SH-SY5Y (cell line): ENCODE results near the gene ZNF544.

Experiments used
- GATA2 ChIP-seq: IDR thresholded peaks from 2 replicates; pipeline ENCODE4 v1.6.1; 2011; ENCODE audit warnings: mild to moderate bottlenecking, low read depth, low read length
- GATA3 ChIP-seq: IDR thresholded peaks from 2 replicates; pipeline ENCODE4 v1.6.1; 2011; ENCODE audit warnings: low read depth, mild to moderate bottlenecking, low read length, moderate library complexity

ZNF544 gene

DNA sequence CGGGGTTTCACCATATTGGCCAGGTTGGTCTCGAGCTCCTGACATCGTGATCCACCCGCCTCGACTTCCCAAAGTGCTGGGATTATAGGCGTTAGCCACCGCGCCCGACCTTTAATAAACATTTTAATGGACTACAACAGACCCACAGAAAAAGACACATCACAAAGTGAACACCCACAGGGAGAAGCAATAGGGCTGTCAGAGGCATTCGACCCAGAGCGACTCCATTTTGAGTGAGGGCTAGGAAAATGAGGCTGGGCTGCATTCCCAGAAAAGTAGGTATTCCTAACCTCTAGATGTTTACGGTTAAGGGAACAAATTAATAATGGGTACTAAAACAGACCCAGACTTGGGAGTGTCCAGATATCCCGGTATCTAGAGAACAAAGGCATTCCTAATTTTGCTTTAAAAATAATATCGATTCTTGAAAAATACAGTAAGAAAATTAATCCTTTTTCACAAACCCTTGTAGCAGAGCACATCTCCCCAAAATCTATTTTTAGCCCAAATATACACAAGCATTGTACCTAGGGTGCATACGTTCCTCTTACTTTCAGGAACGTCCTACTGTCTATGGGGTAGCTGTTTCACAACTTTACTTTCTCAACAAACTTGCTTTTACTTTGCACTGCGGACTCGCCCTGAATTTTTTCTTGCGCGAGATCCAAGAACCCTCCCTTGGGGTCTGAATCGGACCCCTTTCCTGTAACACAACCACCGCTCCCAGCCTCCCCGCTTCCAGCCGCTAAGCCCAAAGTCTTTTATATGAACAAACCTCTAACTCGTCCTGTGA is 49.2 kb downstream of the ZNF544 start:
- TF ChIP-seq GATA3, result no peak
- TF ChIP-seq GATA2, result no peak

- no peak for TF ChIP-seq GATA3
- peak; percentile 31; the same call in 1 of the 2 replicates for TF ChIP-seq GATA2
Measured at GRCh38 chr19:58278541-58279041, 49.9 kb downstream of the ZNF544 start, which contains the start of gene ZNF8. TSS of gene ZNF8 (plus strand) at chr19:58278955. CDS start at chr19:58279082, 127 bp downstream.

DNA sequence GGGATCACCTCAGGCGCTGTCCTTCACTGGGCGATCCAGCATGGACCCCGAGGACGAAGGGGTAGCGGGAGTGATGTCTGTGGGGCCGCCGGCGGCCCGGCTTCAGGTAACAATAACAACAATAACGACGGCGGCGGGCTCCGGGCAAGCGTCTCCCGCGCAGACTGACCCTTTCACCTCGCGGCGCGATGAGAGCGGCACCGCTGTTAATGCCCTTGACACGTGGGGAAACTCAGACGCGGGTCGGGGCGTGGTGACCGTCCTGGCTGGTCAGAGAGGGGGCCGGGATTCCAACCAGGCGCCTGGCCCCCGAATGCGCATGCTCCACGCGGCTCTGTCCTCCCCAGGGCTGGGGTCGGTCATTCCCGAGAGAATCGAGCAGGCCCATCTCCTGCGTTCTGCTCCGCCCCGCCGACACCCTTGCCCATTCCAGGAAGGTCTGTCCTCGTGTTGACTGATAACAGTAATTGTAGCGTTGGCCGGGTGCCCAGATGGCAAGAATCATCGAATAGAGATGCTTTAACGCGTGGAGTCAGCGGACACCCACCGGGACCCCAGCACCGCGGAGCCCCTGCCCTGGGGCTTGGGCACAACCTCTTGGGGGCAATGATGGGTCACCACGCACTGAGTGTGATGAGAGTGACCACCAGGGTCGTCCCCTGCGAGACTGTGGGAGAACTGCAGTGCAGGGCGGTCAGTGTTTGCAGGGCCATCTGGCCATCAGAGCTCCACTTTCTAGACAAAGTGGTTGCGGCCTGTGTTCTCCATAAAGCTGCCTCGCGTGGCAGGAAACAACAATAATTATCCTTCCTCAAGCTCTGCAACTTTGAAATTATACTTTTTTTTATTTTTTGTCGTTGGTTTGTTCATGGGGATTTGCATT is 50.6 kb downstream of the ZNF544 start:
- TF ChIP-seq GATA2 (peak; percentile 52; the same call in 1 of the 2 replicates), GATA3 (no peak)

DNA sequence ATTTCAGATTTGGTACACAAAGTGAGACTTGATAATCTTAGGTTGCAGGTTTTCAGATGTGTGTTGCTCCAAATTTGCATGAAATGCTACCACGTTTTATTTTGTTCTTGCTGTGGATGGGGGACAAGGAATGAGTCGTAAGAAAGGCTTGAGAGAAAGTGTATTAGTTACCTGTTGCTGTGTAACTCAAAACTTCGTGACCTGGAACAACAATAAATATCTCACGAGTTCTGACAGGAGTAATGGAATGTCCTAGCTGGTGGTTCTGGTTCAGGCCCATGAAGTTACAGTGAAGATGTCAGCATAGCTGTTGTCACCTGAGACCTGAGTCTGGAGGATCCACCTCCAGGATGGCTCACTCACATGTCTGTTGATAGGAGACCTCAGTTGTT is 51.2 kb downstream of the ZNF544 start:
- no peak for TF ChIP-seq GATA2
- no peak for TF ChIP-seq GATA3

GRCh38 chr19:58284199-58284598 is 55.5 kb downstream of the ZNF544 start:
- no peak for TF ChIP-seq GATA3
- no peak for TF ChIP-seq GATA2

- TF ChIP-seq GATA2 (no peak), GATA3 (no peak)
Measured at GRCh38 chr19:58291943-58292342, 63.2 kb downstream of the ZNF544 start.

DNA sequence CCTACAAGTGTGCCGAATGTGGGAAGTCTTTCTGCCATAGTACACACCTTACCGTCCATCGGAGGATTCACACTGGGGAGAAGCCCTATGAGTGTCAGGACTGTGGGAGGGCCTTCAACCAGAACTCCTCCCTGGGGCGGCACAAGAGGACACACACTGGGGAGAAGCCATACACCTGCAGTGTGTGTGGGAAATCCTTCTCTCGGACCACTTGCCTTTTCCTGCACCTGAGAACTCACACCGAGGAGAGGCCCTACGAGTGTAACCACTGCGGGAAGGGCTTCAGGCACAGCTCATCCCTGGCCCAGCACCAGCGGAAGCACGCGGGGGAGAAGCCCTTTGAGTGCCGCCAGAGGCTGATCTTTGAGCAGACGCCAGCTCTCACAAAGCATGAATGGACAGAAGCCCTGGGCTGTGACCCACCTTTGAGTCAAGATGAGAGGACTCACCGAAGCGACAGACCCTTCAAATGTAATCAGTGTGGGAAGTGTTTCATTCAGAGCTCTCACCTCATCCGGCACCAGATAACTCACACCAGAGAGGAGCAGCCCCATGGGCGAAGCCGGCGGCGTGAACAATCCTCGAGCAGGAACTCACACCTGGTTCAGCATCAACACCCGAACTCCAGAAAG is 66.1 kb downstream of the ZNF544 start:
- TF ChIP-seq GATA3, result no peak
- no peak for TF ChIP-seq GATA2

DNA sequence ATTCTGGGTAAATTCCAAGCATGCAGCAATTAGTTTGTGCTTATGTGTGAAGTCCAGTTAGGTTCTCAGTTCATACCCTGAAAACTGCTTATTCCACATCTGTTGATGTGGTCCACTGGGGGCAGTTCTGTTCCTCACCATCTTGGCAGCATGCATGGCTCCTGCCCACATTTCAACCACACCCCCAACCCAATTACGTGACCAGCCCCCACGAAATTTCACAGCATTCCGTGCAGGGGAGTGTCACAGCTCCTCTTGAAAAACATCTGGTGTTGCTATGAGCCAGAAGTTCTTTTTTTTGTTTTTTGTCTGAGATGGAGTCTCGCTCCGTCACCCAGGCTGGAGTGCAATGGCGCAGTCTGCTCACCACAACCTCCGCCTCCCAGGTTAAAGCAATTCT is 67.4 kb downstream of the ZNF544 start:
- no peak for TF ChIP-seq GATA3
- TF ChIP-seq GATA2, result no peak

DNA sequence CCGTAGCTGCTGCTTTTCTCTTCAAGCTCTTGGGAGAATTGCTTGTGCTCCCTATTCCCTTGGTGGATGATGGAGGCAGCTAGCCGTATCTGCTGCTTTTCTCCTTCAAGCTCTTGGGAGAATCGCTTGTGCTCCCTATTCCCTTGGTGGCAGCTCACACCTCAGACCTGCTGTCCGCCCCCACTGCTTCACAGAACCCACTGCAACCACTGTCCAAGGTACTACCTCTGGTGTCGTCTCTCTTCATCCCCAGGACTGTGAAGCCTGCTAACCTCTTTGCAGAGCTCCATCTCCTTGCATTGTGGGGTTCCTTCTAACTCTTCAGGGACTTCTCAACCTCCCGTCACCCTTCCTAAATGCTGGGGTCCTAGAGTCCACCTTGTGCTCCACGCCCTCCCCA is 71.9 kb downstream of the ZNF544 start:
- TF ChIP-seq GATA2 (no peak), GATA3 (no peak)

GRCh38 chr19:58304255-58304654 is 75.5 kb downstream of the ZNF544 start:
- TF ChIP-seq GATA3 (no peak), GATA2 (no peak)

DNA sequence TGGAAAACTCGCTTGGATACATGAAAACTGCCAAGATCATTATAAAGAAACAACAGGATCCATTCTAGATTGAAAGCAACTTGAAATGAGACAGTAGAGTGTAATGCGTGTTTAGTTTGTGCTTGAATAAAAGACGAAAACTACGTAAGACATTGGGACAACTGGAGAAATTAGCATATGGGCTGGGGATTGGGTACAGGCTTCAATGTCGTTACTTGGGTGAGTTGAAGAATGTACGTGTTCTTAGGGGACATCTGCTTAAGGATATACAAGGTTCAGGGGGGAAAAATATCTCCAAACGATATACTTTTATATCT is 76.0 kb downstream of the ZNF544 start:
- no peak for TF ChIP-seq GATA2
- TF ChIP-seq GATA3, result no peak

- no peak for TF ChIP-seq GATA2
Measured at GRCh38 chr19:58305065-58305931, 76.6 kb downstream of the ZNF544 start, which contains the start of gene ERVK3-1. TSS of gene ERVK3-1 (plus strand) at chr19:58305377. CDS start at chr19:58312169, 6,792 bp downstream.

- TF ChIP-seq GATA2 (no peak), GATA3 (no peak)
Measured at GRCh38 chr19:58305932-58306323, 77.2 kb downstream of the ZNF544 start.

DNA sequence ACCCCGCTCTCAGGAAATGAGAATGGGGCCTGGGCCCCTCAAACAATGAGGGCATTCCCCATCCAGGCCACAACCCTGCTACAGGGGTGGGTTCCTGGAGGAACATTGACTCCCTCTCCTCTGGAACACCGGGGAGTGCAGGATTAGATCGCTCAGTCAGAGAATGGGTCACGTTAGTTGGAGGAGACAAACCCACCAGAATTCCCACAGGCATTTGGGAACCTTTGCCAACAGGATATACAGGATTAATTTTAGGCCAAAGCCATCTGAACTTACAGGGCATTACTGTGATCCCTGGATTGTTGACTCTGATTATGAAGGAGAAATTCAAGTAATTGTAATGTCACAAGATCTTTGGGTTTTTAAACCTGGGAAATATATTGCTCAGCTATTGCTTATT is 79.0 kb downstream of the ZNF544 start:
- TF ChIP-seq GATA3 (no peak), GATA2 (no peak)
